CD4-positive, alpha-beta T cell (primary cell): ENCODE data around the gene STAMBPL1. TPM values are rescaled to one million over a fixed set of nuclear protein-coding genes. Genes with fewer than 3 reads are reported as not detected.

Experiments
- ATAC-seq: fragments of 200-7000 bp; cut with Tn5 transposase; one replicate; pipeline ENCODE4 v1.10.0; 2022; ENCODE audit warnings: mild to moderate bottlenecking; ENCODE audit not compliant: poor library complexity
- CTCF ChIA-PET: fragments of 350-600 bp; sonication (Branson Sonifier 250); formaldehyde crosslinking; loops from one replicate; lab custom pipeline; 2021; ENCODE audit warnings: antibody characterized with exemption, inconsistent platforms; lab: Charles Lee
- POLR2A ChIA-PET: fragments of 350-600 bp; sonication (Branson Sonifier 250); formaldehyde crosslinking; loops from one replicate; lab custom pipeline; 2021; ENCODE audit warnings: antibody characterized with exemption, inconsistent platforms; lab: Charles Lee
- DNase-seq, 14 experiments: peaks; one replicate each; pipeline ENCODE4 v3.0.0-alpha.2; 2013 to 2020; ENCODE audit warnings: mixed read lengths in 2 of 14
- H3K27ac ChIP-seq, 2 donors: one replicate each; pipeline versions ENCODE4 v1.5.1 to v1.7.0; 2013; ENCODE audit warnings: low read length in 2 of 2, low read depth in 1 of 2, mild to moderate bottlenecking in 1 of 2
- H3K27me3 ChIP-seq, 2 experiments: 1 replicate in 1 of 2; 2 replicates in 1 of 2; pipeline versions ENCODE4 v1.6.1 to v1.7.0; 2013; ENCODE audit warnings: low read length in 2 of 2, control low read depth in 1 of 2, mild to moderate bottlenecking in 1 of 2, moderate library complexity in 1 of 2; ENCODE audit not compliant: insufficient read depth in 2 of 2, control insufficient read depth in 1 of 2
- H3K36me3 ChIP-seq: one replicate; pipeline ENCODE4 v1.6.1; 2013; ENCODE audit warnings: low read length, control low read depth; ENCODE audit not compliant: insufficient read depth
- H3K4me1 ChIP-seq: one replicate; pipeline ENCODE4 v1.6.1; 2013; ENCODE audit warnings: low read length, control low read depth; ENCODE audit not compliant: insufficient read depth
- H3K4me3 ChIP-seq: one replicate; pipeline ENCODE4 v1.5.1; 2013; ENCODE audit warnings: mild to moderate bottlenecking, low read length, moderate library complexity
- H3K9me3 ChIP-seq, 2 experiments: 1 replicate in 1 of 2; 2 replicates in 1 of 2; pipeline versions ENCODE4 v1.6.1 to v1.7.0; 2013; ENCODE audit warnings: low read length in 2 of 2, mild to moderate bottlenecking in 2 of 2, control low read depth in 1 of 2, moderate library complexity in 1 of 2; ENCODE audit not compliant: control insufficient read depth in 1 of 2, insufficient read depth in 1 of 2
- H3K27ac Mint-ChIP-seq: one replicate; pipeline ENCODE4 v1.8.0; 2020; ENCODE audit warnings: mixed read lengths
- H3K27me3 Mint-ChIP-seq: one replicate; pipeline ENCODE4 v1.8.0; 2021; ENCODE audit warnings: mixed read lengths
- H3K36me3 Mint-ChIP-seq: one replicate; pipeline ENCODE4 v1.8.0; 2021; ENCODE audit warnings: low read depth, mixed read lengths
- H3K4me1 Mint-ChIP-seq: one replicate; pipeline ENCODE4 v1.8.0; 2021; ENCODE audit warnings: low read depth, mixed read lengths
- H3K4me3 Mint-ChIP-seq: one replicate; pipeline ENCODE4 v1.8.0; 2020; ENCODE audit warnings: mild to moderate bottlenecking, mixed read lengths
- H3K9me3 Mint-ChIP-seq: one replicate; pipeline ENCODE4 v1.8.0; 2020; ENCODE audit warnings: mixed read lengths
- CTCF ChIP-seq: fragments of 200-600 bp; IDR thresholded peaks from one replicate; pipeline ENCODE4 v1.8.0; 2022; ENCODE audit warnings: antibody characterized with exemption, mild to moderate bottlenecking
- intact Hi-C, 2 experiments: fragments of 100-400 bp; cut with DNase I in 1 of 2; cut with micrococcal nuclease in 1 of 2; formaldehyde crosslinking; loops; one replicate each; pipeline versions ENCODE4 v1.15.1 to v1.9.0; 2023 to 2025; cut with DNase I, micrococcal nuclease
- total RNA-seq, 174 experiments: library from RNA in 2 of 174; stranded (reverse) in 2 of 174; gene quantifications; one replicate each; pipeline ENCODE4 v1.2.3 and lab custom pipeline; 2021 to 2026

The STAMBPL1 gene
- total RNA-seq, 2 experiments from 2014 or later: 23.7 to 26.7 TPM

- ChIA-PET CTCF (no interaction called here), POLR2A (no interaction called here)
- Mint-ChIP-seq H3K9me3 (no peaks in the 10 kb centered on the region), H3K4me3 (no peak overlapping the region), H3K36me3 (peaks cover 15% of the 10 kb centered on the region), H3K4me1 (peaks cover 90% of the 10 kb centered on the region), H3K27me3 (no peaks in the 10 kb centered on the region), H3K27ac (no peak overlapping the region)
- Histone ChIP-seq H3K9me3 (no peaks in the 10 kb centered on the region), H3K27ac (no peak overlapping the region), H3K4me1 (peaks cover 26% of the 10 kb centered on the region), H3K4me3 (no peak overlapping the region), H3K36me3 (peaks cover 5% of the 10 kb centered on the region), H3K27me3 (no peaks in the 10 kb centered on the region)
- intact Hi-C loops: no loop called here
- no peak for TF ChIP-seq CTCF
- DNase-seq: peak in 1 of 14 experiments; percentile 15
- ATAC-seq: no peak
Measured at GRCh38 chr10:88886557-88886956, 6.5 kb downstream of the STAMBPL1 start.

DNA sequence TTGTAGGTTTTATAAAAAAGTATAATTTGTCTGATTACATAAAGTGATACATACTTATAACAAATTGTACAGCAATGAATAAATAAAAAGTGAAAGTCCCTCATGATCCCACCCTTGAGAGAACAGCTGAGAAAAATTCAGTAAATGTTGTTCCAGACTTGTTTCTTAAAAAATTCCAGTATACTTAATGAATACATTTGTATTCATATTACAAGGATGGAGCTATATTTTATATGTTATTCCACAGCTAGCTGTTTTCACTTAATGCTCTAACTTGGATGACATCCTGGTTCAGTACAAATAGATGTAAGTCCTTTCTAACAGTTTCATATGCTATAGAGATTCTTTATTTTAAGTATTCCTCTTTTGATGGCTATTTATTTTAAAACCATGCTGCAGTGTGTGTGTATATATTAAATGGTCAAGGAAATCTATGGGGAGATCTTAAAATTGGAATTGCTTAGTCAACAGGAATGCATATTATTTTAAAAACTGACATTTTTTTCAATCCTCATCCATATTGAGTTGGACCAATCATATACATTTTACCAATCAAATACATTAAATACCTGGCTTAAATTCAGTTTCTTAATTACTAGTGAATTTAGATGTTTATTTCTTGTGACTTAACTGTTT lies 8.9 kb downstream of the STAMBPL1 start:
- Histone ChIP-seq H3K4me3 (no peak overlapping the region), H3K36me3 (peaks cover 9% of the 10 kb centered on the region), H3K27ac (no peak overlapping the region), H3K9me3 (no peaks in the 10 kb centered on the region), H3K27me3 (no peaks in the 10 kb centered on the region), H3K4me1 (peaks cover 21% of the 10 kb centered on the region)
- no peak overlapping the region for H3K4me3 Mint-ChIP-seq
- no peaks in the 10 kb centered on the region for H3K27me3 Mint-ChIP-seq
- CTCF ChIA-PET: interaction anchor here (1.4 kb wide), 1 partner anchor 53 kb away, joined by 3 read pairs; no protein-coding TSS in a partner anchor
- no peak for TF ChIP-seq CTCF
- POLR2A ChIA-PET: interaction anchor here (2.1 kb wide), 1 partner anchor 9 kb away, joined by 11 read pairs; the partner anchor contains the start of gene STAMBPL1
- H3K36me3 Mint-ChIP-seq: no peaks in the 10 kb centered on the region
- no peaks in the 10 kb centered on the region for H3K9me3 Mint-ChIP-seq
- no peak for DNase-seq
- H3K4me1 Mint-ChIP-seq: peaks cover 79% of the 10 kb centered on the region
- intact Hi-C loops: no loop called here
- ATAC-seq: no peak
- H3K27ac Mint-ChIP-seq: no peak overlapping the region

GRCh38 chr10:88889559-88890337 lies 9.7 kb downstream of the STAMBPL1 start:
- DNase-seq (no peak), ATAC-seq (no peak)
- Mint-ChIP-seq H3K36me3 (no peaks in the 10 kb centered on the region), H3K4me3 (no peak overlapping the region), H3K27ac (no peak overlapping the region), H3K27me3 (no peaks in the 10 kb centered on the region), H3K9me3 (no peaks in the 10 kb centered on the region), H3K4me1 (peaks cover 70% of the 10 kb centered on the region)
- H3K4me3 ChIP-seq: no peak overlapping the region
- H3K27ac ChIP-seq: no peak overlapping the region
- no peaks in the 10 kb centered on the region for H3K27me3 ChIP-seq
- H3K4me1 ChIP-seq: peaks cover 16% of the 10 kb centered on the region
- no peaks in the 10 kb centered on the region for H3K9me3 ChIP-seq
- intact Hi-C loops: no loop called here
- H3K36me3 ChIP-seq: peaks cover 15% of the 10 kb centered on the region
- ChIA-PET CTCF (no interaction called here), POLR2A (no interaction called here)
- TF ChIP-seq CTCF: no peak
